Caki2 (cell line): ENCODE data around the gene ERICH6B. TPM values are rescaled to one million over a fixed set of nuclear protein-coding genes. Genes with fewer than 3 reads are reported as not detected.

Source experiments
- DNase-seq: peaks from one replicate; pipeline ENCODE4 v3.0.0-alpha.2; 2015; ENCODE audit warnings: low read depth
- in situ Hi-C: cut with HindIII; loops from 2 replicates; pipeline ENCODE4 v1.10.0; 2016; ENCODE audit warnings: low sequenced_read_pairs, low pct_unique_long_range_greater_than_20kb, mixed read lengths
- total RNA-seq: library from RNA; depleted of rRNA; stranded (reverse); fragments of >200 nt; shearing (Covaris generic); gene quantifications from 2 replicates; pipeline ENCODE4 v1.2.3, GENCODE V29; 2014; ENCODE audit warnings: low replicate concordance

The ERICH6B gene
- total RNA-seq, 1 experiment from 2014 or later = not detected

DNA sequence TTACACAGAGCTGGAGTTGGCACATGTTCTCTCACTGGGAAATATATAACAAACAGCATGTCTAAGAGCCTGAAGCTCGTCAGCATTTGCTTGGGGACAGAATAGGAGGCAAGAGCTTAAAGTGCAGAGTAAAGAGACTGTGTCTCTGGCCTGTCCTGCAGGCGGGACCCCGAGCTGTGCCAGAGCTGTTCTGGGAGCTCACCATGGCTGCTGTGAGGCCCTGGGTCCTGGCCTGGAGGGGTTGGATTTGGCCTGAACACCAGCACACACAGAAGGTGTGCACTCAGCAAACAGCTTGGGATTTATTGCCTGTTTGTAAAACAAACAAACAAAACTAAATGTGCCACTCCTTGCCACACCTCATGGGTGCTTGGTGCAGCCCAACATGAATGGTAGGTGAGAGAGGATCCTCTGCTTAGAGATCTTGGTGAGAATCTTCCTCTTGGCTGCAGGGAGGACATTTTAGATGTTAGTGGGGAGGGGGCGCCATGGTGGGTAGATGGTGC, 60.9 kb downstream of the ERICH6B start:
- no peak for DNase-seq
- in situ Hi-C loops = no loop called here

DNA sequence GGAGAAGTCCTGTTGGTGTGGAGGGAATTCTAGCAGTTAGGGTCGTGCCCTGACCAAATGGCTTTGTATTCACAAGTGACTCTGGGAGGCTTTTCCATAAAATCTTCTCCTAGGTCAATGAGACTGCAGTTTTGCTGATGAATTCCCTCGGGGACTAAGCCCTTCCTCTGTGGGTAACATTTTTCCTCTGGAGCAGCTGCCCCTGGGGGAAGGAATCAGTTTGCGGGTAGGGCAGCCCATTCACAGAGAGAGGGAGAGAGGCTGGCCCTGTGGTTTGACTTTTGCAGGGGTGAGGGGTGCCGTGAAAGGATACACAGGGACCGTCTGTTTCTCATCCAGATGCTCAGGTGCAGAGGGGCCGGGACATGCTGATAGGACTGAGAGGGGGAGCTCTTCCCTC, 67.3 kb downstream of the ERICH6B start:
- in situ Hi-C loops = no loop called here
- DNase-seq = no peak

DNA sequence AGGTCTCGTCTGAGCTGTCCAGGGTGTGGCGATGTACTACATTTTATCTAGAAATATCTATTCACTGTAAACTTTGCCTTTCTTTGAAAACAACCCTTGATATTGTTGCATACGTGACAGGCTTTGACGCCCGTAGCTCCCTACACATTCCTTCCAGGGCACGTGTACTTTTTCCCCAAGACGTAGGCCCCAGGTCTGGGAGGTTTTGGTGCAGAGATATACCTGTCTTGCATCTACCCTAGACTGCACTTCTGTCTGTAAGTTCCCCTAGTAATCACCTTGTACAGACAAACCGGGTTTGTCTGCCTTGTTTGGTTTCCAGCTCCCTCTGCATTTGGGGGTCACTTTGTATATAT, 69.2 kb downstream of the ERICH6B start:
- in situ Hi-C loops = no loop called here
- no peak for DNase-seq

DNA sequence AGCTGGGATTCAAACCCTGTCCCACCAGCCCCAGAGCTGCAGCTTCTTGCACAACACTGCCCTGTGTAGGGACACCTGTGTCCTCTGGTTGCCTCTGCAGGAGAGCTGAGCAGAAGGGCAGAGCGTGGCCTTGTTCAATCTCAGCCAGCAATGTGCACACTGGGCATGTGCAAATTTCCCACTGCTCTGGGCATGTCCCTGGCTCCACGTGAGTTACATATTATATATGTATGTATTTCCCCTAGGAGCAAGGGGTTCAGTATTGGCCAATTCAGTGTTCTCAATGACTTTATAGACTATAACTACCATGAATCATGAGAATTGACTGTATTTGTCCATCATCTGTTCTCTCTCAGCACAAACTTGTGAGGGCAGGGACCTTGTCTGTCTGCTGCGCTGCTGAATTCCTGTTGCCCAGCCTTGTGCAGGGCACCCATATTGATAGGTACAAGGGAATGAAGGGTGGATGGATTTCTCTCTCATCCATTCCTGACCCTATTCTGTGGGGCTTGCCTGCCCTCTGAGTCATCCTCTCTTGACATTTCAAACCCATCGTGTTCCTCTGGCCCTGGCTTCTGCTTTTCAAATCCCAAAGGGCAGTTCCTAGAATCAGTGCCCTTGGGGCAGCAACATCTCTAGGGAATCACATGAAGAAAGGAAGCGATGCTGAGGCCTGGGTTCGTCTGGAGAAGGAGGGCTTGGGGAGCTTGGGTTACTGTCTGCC, 69.7 kb downstream of the ERICH6B start:
- in situ Hi-C loops = no loop called here

DNA sequence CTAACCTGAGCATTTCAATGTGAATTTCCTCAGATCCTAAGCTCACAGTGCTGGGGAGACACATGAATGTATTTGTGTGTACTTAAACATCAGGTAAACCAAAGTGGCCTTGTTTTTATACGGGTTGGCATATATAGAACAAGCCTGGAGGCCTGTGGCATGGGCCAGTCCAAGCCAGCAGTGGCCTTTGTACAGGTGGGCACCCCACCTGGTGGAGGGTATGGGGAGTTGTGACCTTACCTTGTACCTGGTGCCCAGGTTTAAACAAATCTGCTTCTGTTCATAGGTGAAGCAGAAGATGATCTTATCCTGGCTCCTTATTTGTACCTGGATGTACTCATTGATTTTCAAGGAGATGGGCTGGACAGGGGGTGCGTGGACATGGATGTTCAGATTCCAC, 71.0 kb downstream of the ERICH6B start:
- in situ Hi-C loops = no loop called here
- no peak for DNase-seq

More for the DNA sequence above, 69.7 kb downstream of the ERICH6B start:
- no peak for DNase-seq

DNA sequence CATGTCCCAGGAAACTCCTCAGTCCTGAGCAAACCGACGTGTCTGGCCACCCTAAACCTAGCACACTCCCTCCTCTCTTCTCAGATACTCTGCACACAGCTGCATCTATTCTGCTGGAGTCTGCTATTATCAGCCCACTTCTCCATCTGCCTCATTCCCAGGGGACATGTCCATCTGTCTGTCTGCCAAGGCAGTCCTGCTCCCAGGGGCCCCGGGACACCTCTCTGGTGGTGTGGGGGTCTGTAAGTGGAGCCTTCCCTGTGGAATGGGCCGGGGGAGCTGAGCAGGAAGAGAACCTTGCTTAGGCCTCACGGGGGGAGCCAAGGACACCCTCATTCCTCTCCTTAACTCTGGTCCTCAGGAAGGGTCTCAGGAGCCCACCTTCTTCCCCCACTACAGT, 72.7 kb downstream of the ERICH6B start:
- DNase-seq = no peak
- in situ Hi-C loops = no loop called here

DNA sequence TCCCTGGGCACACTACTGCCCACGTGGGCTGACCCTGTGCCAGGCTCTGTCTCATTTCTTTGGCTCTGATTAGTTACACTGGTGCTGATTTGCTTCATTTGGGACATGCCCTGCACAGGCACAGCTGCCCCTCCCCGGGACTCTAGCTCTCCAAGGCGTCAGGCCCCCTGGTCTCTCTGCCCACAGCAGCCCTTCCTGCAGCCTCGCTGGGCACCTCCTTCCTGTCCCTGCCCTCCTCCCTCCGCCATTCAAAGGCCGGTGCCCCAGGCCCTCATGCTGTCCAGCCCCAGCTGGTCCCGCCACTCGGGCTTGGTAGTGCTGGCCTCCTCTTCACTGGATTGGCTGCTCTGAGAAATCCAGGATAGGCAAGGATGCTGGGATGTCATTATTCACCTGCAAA, 73.1 kb downstream of the ERICH6B start:
- in situ Hi-C loops = no loop called here
- DNase-seq = no peak

DNA sequence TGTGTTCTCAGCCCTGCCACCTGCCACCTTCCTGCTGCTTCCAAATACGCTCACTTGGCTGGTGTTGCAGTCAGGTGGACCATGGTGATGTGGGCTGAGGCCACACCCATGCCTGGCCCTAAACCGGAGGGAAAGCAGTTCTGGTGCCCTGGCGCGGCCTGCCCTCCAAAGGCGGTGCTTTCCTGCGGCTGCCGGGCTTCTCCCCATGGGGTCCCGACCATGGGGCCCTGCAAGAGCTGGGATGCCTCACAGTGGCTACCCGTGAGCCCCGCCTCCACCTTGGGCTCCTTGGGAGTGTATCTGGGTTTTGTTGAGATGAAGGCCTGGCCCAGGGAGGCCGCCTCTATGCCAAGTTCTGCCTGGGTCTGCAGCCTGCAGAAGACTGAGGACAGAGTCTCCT, 73.7 kb downstream of the ERICH6B start:
- DNase-seq = no peak
- in situ Hi-C loops = no loop called here

DNA sequence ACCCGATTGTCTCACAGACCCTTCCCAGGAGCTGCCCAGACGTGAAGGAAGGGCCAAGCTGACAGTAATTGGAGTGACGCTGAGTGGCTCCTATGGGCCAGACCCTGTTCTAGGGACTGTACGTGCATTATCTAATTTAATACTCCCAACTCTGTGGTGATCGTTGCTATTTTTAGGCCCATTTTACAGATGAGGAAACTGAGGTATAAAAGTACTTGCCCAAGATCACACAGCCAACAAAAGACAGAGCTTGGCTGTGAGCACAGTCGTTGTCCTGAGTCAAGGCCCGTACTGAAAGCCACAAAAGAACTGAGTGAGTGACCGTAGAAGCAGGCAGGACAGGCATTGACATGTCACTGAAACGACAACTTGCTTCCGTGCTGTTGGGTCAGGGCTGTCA, 74.7 kb downstream of the ERICH6B start:
- in situ Hi-C loops = no loop called here
- DNase-seq = no peak

DNA sequence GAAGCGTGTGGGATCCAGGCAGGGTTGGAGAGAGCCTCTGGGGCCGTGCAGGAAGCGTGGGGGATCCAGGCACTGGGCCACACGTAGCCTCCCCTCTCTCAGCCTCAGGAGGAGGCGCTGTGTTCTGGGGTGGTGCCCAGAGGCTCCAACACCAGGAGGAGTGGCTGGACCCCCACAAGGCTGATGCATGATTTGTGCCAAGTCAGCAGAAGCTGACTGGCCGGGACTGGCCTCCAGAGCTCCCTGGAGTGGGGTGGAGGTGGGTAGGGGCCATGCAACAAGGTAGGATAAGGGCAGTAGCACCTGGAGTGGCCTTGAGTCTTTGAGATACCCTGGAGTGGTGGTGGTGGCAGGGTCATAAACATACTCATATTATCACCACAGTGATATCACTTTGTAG, 75.3 kb downstream of the ERICH6B start:
- DNase-seq = no peak
- in situ Hi-C loops = no loop called here

DNA sequence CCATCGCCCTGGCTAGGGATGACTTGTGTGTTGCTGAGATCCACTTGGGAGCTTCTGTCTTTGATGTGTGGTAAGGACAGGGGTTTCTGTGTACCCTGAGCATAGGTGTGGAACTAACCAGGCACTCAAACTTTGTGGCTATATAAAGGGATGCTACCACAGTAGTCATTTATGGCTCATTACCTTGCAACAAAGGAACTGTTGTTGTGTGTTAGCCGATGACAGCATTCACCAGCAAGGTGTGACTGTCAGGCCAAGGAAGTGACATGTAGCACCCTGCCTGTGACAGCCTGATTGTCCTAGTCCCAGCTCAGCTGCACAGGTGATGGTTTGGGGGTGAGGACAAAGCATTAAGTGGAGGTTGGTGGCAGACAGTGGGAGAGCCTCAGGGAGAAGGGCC, 77.2 kb downstream of the ERICH6B start:
- DNase-seq = peak; percentile 30
- in situ Hi-C loops = no loop called here

DNA sequence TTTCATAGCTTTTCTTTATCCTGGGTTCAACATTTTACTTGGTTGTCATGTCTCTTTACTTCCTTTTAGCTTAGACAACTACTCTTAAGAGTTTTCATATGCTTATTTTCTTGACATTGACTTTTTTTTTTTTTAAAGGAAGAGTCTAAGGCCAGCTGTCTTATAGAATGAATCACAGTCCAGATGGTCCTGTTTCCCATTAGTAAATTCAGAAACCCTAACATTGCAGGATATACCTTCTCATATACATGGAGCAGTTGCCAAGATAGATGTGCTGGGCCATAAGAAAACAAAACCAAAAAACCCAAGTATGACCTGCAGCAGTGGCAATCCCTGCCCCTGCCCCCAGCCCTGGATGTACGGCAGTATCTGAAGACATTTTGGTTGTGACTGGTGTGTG, 78.0 kb downstream of the ERICH6B start:
- in situ Hi-C loops = no loop called here
- DNase-seq = no peak

DNA sequence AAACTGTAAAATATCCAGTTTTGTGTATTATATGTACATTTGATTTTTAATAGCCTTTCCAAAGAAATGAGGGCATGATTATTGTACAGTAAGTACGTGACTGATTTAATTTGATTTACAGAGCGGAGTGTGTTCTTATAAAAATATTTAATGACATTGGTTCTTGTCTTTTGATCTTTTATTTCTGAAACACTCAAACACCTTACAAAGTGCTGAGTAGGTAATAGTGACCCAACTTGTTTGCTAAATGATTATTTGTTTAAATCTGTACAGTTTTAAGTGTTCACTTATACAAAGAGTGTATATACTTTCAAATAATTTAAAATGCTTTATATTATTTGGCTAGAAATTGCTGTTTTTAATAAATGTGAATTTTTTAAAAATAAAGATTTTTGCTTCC, 79.3 kb downstream of the ERICH6B start:
- no peak for DNase-seq
- in situ Hi-C loops = no loop called here

DNA sequence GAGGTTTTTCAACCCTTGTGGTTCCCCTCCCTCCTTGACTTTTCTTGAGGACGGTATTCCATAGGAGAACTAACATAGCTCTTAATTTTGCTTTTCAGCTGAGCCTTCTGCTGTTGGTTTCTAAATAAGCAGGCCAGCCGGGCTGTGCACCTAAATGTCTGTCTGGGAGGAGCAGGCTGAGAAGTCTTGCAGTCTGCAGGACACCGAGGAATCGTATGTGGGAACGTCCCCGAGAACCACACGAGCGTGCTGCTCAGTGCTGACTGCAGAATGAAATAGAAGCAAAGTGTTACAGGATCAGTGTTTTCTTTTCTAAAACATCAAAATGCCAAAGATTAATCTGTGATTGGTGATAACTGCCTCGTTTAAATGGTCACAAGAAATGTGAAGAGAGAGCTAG, 80.9 kb downstream of the ERICH6B start:
- DNase-seq = no peak
- in situ Hi-C loops = no loop called here

DNA sequence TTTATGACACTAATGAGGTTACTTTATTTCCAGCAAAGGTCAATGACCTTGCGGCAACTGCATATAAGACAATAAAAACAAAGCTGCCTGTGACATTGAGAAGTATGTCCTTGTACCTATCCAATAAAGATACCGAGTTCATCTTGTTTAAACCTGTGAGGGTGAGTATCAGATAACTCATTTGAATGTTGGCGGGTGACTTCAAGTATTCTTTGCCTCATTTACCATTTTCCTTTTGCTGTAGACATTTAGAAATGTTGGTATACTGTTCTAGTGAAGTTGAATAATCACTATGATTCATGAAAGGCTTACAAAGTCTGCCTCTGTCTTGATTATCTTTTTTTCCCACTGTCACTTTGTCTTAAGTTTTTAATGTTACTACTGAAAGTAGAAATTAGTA, 85.8 kb downstream of the ERICH6B start:
- in situ Hi-C loops = no loop called here
- no peak for DNase-seq

DNA sequence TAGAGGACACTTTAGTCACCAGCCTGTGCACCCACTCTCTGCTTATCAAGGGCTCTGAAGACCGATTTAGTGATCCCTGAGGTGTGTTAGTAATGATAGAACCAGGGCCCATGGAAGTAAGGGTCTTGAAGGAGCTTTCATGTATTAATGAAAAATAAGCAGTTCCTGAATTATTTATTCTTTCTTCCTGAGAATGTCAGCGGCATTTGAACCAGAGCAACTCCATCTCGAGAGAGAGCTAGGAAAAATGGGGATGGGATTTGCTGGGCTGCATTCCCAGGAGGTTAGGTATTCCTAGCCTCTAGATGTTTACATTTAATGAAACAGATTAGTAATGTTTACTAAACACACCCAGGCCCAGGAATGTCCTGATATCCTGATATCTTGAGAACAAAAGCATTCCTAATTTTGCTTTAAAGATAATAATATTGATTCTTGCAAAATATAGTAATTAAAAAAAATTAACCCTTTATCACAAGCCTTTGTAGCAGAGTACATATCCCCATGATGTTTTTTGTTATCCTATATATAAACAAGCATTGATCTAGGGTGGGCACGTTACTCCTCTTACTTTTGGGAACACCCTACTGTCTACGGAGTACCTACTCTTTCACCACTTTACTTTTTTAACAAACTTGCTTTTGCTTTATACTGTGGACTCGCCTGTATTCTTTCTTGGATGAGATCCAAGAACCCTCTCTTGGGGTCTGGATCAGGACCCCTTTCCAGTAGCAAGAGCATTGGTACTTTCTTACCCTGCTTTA, 87.7 kb downstream of the ERICH6B start:
- DNase-seq = no peak
- in situ Hi-C loops = no loop called here

DNA sequence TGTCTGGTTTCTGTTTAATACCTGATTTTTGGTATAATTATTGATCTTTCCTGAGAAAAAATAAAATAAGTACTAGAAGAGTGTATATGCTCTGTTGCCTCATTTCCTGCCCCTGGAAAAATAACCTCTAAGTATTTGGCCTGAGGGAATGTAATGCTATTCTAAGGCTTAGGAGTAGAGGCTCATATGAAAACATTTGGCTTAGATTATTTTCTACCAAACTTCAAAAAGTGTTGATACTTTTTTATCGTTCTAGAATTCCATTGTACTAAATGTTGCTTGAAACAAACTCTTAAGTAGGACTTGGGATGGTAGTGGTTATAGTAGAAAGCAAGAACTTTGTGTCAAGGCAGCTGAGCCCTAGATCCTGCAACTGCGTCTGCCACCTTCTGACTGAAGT, 93.0 kb downstream of the ERICH6B start:
- no peak for DNase-seq
- in situ Hi-C loops = no loop called here

DNA sequence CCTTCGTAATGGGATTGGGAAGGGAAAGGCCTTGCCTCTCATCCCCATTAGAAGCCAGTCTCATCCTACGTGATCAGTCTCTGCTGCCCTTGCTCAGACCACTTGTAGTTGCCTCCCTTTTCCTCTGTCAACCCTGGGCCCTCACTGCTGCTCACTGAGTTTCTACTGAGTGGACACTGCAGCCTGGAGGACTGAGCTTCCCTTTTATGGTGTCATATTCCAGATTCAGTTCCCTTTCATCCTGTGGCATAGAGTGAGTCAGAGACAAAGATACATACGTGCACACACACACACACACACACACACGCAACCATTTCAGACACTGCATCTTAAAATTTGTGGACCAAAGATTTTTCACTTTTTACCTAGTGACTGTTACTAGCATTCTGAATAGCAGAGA, 94.2 kb downstream of the ERICH6B start:
- in situ Hi-C loops = no loop called here

DNA sequence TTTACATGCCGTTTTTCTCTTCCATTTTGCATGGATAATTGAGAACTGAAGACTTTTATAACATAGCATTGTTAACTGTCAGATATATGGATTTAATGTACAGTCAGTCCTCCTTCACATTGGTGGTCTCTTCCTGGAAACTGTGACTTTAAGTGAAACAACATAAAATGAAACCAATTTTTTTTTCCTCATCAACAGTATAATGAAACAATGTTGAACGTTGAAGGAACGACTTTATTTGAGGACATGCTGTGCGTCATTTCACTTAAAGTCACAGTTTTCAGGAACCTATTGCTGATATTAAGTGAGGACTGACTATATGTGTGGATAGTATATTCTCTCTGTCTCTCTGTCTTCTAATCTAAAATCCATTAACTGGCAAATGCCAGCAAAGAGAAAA, 96.0 kb downstream of the ERICH6B start:
- DNase-seq = no peak
- in situ Hi-C loops = no loop called here

More for the DNA sequence above, 94.2 kb downstream of the ERICH6B start:
- no peak for DNase-seq
